HL-60 (cell line): ENCODE data around the gene GMDS.

ENCODE experiments used
- GABPA ChIP-seq: IDR thresholded peaks from 2 replicates; pipeline ENCODE4 v1.6.1; 2012; ENCODE audit warnings: low read depth
- POLR2AphosphoS5 ChIP-seq: IDR thresholded peaks from 2 replicates; pipeline ENCODE4 v1.6.1; 2012; ENCODE audit warnings: low read depth
- TF ChIP-seq, protein P1 (sequence below): IDR thresholded peaks from one replicate; pipeline ENCODE4 v1.5.1; 2011; ENCODE audit warnings: low read length, control low read depth, inconsistent platforms; ENCODE audit not compliant: insufficient read depth

DNA sequence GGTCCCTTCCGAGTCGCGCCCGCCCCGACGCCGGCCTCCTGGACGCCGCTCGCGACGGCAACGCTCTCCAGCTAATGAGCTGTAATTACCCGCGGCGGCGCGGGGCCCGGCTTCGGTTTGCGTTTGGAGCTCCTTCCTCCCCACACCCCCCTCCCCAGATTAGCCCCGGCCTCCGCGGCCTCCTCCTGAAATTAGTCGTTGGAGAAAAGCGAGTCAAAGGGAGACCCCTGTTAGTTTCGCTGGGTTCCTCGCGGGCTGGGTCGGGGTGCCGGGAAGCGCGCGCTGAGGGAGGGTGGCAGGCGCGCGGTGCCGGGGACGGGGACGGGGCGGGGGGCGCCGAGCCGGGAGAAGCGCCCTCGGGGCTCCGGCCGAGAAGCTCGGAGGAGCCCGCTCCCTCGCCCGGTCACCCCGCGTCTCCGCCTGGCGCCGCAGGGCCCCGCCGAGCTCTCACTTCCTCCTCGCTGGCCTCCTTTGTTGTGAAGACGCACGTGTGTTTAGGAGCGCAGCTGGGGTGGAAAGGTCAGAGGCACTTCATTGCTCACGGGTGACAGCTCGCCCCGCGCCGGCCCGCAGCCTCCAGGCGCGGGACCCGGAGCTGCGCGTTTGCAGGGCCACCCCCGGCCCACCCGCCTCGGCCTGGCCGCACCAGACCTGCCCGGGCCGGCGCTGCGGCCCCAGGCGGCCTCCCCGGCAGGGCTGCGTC is 630.8 kb downstream of the GMDS start:
- TF ChIP-seq POLR2AphosphoS5 (no peak), GABPA (no peak)
- TF ChIP-seq, protein P1, sequence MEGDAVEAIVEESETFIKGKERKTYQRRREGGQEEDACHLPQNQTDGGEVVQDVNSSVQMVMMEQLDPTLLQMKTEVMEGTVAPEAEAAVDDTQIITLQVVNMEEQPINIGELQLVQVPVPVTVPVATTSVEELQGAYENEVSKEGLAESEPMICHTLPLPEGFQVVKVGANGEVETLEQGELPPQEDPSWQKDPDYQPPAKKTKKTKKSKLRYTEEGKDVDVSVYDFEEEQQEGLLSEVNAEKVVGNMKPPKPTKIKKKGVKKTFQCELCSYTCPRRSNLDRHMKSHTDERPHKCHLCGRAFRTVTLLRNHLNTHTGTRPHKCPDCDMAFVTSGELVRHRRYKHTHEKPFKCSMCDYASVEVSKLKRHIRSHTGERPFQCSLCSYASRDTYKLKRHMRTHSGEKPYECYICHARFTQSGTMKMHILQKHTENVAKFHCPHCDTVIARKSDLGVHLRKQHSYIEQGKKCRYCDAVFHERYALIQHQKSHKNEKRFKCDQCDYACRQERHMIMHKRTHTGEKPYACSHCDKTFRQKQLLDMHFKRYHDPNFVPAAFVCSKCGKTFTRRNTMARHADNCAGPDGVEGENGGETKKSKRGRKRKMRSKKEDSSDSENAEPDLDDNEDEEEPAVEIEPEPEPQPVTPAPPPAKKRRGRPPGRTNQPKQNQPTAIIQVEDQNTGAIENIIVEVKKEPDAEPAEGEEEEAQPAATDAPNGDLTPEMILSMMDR, result no peak
